Smooth muscle cell (in vitro differentiated cells): ENCODE results near the gene RALGPS1. TPM values are rescaled to one million over a fixed set of nuclear protein-coding genes. Genes with fewer than 3 reads are reported as not detected.

Source experiments
- DNase-seq: peaks from one replicate; lab custom pipeline; 2025; ENCODE audit not compliant: unreplicated experiment; lab: John Stamatoyannopoulos, UW
- H2AFZ ChIP-seq: fragments of 200-600 bp; sonication (generic); 2 replicates; pipeline ENCODE4 v1.6.0; 2016; ENCODE audit warnings: antibody characterized with exemption, low read depth, mild to moderate bottlenecking
- H3F3A ChIP-seq: fragments of 200-600 bp; sonication (generic); 2 replicates; pipeline ENCODE4 v1.6.0; 2017; ENCODE audit warnings: antibody characterized with exemption, low read depth
- H3K27ac ChIP-seq: fragments of 200-600 bp; sonication (generic); 2 replicates; pipeline ENCODE4 v1.5.1; 2016; ENCODE audit warnings: low read depth, mild to moderate bottlenecking
- H3K27me3 ChIP-seq: fragments of 200-600 bp; sonication (generic); 2 replicates; pipeline ENCODE4 v1.6.1; 2016; ENCODE audit warnings: low read depth, mild to moderate bottlenecking
- H3K36me3 ChIP-seq: fragments of 200-600 bp; sonication (generic); 2 replicates; pipeline ENCODE4 v1.5.1; 2016; ENCODE audit warnings: low read depth
- H3K4me1 ChIP-seq: fragments of 200-600 bp; sonication (generic); 2 replicates; pipeline ENCODE4 v1.5.1; 2016; ENCODE audit warnings: low read depth
- H3K4me2 ChIP-seq: fragments of 200-600 bp; sonication (generic); 2 replicates; pipeline ENCODE4 v1.6.0; 2016; ENCODE audit warnings: mild to moderate bottlenecking
- H3K4me3 ChIP-seq: fragments of 200-600 bp; sonication (generic); 2 replicates; pipeline ENCODE4 v1.5.1; 2016; ENCODE audit warnings: mild to moderate bottlenecking
- H3K79me2 ChIP-seq: fragments of 200-600 bp; sonication (generic); 2 replicates; pipeline ENCODE4 v1.6.0; 2016; ENCODE audit warnings: low read depth, mild to moderate bottlenecking
- H3K9ac ChIP-seq: fragments of 200-600 bp; sonication (generic); 2 replicates; pipeline ENCODE4 v1.6.0; 2016; ENCODE audit warnings: low read depth
- H3K9me3 ChIP-seq: fragments of 200-600 bp; sonication (generic); replicated peaks from 2 replicates; pipeline ENCODE4 v1.5.1; 2016; ENCODE audit warnings: low read depth
- H4K20me1 ChIP-seq: fragments of 200-600 bp; sonication (generic); 2 replicates; pipeline ENCODE4 v1.6.0; 2016; ENCODE audit warnings: low read depth
- WGBS: methylation state at CpG from one replicate; pipeline ENCODE4 v1.1.7; 2016; ENCODE audit warnings: low lambda C conversion rate; 5-methylcytosine and 5-hydroxymethylcytosine counted together
- polyA plus RNA-seq: library from polyadenylated mRNA; unstranded; fragments of >200 nt; fragmentation: Nextera tagmentation; extraction: Ambion mirVana; gene quantifications from 2 replicates; pipeline ENCODE4 v1.2.1, GENCODE V29; 2016
- total RNA-seq: library from RNA; depleted of rRNA; stranded (reverse); fragments of >200 nt; gene quantifications from 2 replicates; pipeline ENCODE4 v1.2.3, GENCODE V29; 2014
- TF ChIP-seq, protein P1 (sequence below): fragments of 200-600 bp; sonication (generic); IDR thresholded peaks from 2 replicates; pipeline ENCODE4 v1.5.1; 2017; ENCODE audit warnings: borderline replicate concordance, mild to moderate bottlenecking, antibody characterized with exemption; ENCODE audit not compliant: insufficient read depth, poor library complexity, severe bottlenecking

Gene RALGPS1
- total and polyA plus RNA-seq, 2 experiments from 2014 or later = 2.1 to 4.0 TPM

GRCh38 chr9:127093319-127094020 is 178.9 kb downstream of the RALGPS1 start:
- no peaks in the 10 kb centered on the region for H3K27me3 ChIP-seq
- no peaks in the 10 kb centered on the region for H3K79me2 ChIP-seq
- no peak for DNase-seq
- no peak overlapping the region for H3K9ac ChIP-seq
- no peak overlapping the region for H3K4me2 ChIP-seq
- no peak overlapping the region for H3K27ac ChIP-seq
- H3K4me3 ChIP-seq = no peak overlapping the region
- TF ChIP-seq, protein P1, sequence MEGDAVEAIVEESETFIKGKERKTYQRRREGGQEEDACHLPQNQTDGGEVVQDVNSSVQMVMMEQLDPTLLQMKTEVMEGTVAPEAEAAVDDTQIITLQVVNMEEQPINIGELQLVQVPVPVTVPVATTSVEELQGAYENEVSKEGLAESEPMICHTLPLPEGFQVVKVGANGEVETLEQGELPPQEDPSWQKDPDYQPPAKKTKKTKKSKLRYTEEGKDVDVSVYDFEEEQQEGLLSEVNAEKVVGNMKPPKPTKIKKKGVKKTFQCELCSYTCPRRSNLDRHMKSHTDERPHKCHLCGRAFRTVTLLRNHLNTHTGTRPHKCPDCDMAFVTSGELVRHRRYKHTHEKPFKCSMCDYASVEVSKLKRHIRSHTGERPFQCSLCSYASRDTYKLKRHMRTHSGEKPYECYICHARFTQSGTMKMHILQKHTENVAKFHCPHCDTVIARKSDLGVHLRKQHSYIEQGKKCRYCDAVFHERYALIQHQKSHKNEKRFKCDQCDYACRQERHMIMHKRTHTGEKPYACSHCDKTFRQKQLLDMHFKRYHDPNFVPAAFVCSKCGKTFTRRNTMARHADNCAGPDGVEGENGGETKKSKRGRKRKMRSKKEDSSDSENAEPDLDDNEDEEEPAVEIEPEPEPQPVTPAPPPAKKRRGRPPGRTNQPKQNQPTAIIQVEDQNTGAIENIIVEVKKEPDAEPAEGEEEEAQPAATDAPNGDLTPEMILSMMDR = no peak
- no peaks in the 10 kb centered on the region for H3K4me1 ChIP-seq
- no peaks in the 10 kb centered on the region for H3K36me3 ChIP-seq
- WGBS = 97% methylated on average over 17 of the region's 17 CpGs
- H3F3A ChIP-seq = no peaks in the 10 kb centered on the region
- no peaks in the 10 kb centered on the region for H4K20me1 ChIP-seq
- H3K9me3 ChIP-seq = no peaks in the 10 kb centered on the region
- no peak overlapping the region for H2AFZ ChIP-seq

DNA sequence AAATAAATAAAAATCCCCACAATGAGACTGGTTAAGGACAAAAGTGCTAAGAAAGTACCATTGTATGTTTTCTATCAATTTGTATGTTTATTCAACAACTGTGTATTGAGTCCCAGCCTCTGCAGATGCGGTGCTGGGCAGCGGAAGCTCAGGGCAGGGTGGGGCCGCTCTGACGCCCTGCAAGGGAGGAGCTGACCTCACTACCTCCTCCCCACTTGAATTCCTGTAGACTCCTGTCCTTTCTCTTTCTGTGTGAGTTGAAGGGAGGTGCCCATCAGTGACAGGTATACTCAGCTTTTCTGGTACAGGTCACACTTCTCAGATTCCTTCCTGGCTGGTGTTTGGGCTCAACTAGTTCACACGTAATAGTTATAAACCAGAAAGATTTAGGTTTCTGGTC is 180.8 kb downstream of the RALGPS1 start:
- H3K36me3 ChIP-seq = no peaks in the 10 kb centered on the region
- no peaks in the 10 kb centered on the region for H3K9me3 ChIP-seq
- no peaks in the 10 kb centered on the region for H3K4me1 ChIP-seq
- no peak overlapping the region for H2AFZ ChIP-seq
- WGBS = 96% methylated on average over 5 of the region's 5 CpGs
- TF ChIP-seq, protein P1 = no peak
- H4K20me1 ChIP-seq = no peaks in the 10 kb centered on the region
- H3K4me3 ChIP-seq = no peak overlapping the region
- H3K27me3 ChIP-seq = no peaks in the 10 kb centered on the region
- no peak for DNase-seq
- H3K4me2 ChIP-seq = no peak overlapping the region
- no peaks in the 10 kb centered on the region for H3F3A ChIP-seq
- H3K79me2 ChIP-seq = no peaks in the 10 kb centered on the region
- no peak overlapping the region for H3K9ac ChIP-seq
- no peak overlapping the region for H3K27ac ChIP-seq

GRCh38 chr9:127096208-127096607 is 181.6 kb downstream of the RALGPS1 start:
- Histone ChIP-seq H3K36me3 (no peaks in the 10 kb centered on the region), H3K4me1 (no peaks in the 10 kb centered on the region)
- 88% methylated on average over 13 of the region's 13 CpGs for WGBS

More at GRCh38 chr9:127096208-127096607, 181.6 kb downstream of the RALGPS1 start:
- DNase-seq = no peak
- Histone ChIP-seq H2AFZ (no peak overlapping the region), H3K79me2 (no peaks in the 10 kb centered on the region), H3K4me3 (no peak overlapping the region), H3F3A (no peaks in the 10 kb centered on the region), H3K4me2 (no peak overlapping the region), H4K20me1 (no peaks in the 10 kb centered on the region), H3K9ac (no peak overlapping the region), H3K27me3 (no peaks in the 10 kb centered on the region), H3K9me3 (no peaks in the 10 kb centered on the region), H3K27ac (no peak overlapping the region)
- TF ChIP-seq, protein P1 = no peak
